WTC11 (cell line): ENCODE results near the gene EVA1C.

Experiments used
- CREB1 ChIP-seq: sonication (generic); formaldehyde crosslinking; IDR thresholded peaks from 2 replicates; pipeline ENCODE4 v1.8.0; 2023; ENCODE audit warnings: mild to moderate bottlenecking, missing genetic modification reagents
- CTCF ChIP-seq: fragments of 200-600 bp; IDR thresholded peaks from 2 replicates; pipeline ENCODE4 v1.8.0; 2022; ENCODE audit warnings: antibody characterized with exemption
- ELF4 ChIP-seq: sonication (generic); formaldehyde crosslinking; IDR thresholded peaks from 2 replicates; pipeline ENCODE4 v1.8.1; 2022; ENCODE audit warnings: low read depth, mild to moderate bottlenecking, moderate library complexity, missing genetic modification reagents
- ESRRA ChIP-seq: sonication (generic); formaldehyde crosslinking; IDR thresholded peaks from 2 replicates; pipeline ENCODE4 v1.8.1; 2022; ENCODE audit warnings: mild to moderate bottlenecking, missing genetic modification reagents, borderline replicate concordance
- JUN ChIP-seq: sonication (generic); formaldehyde crosslinking; IDR thresholded peaks from 2 replicates; pipeline ENCODE4 v1.8.0; 2023; ENCODE audit warnings: mild to moderate bottlenecking, missing genetic modification reagents
- NR2C2 ChIP-seq: sonication (generic); formaldehyde crosslinking; IDR thresholded peaks from 2 replicates; pipeline ENCODE4 v1.8.0; 2022; ENCODE audit warnings: mild to moderate bottlenecking, missing genetic modification reagents
- PREB ChIP-seq: sonication (generic); formaldehyde crosslinking; IDR thresholded peaks from 2 replicates; pipeline ENCODE4 v1.8.1; 2022; ENCODE audit warnings: mild to moderate bottlenecking, missing genetic modification reagents, moderate library complexity, borderline replicate concordance
- STAT6 ChIP-seq: sonication (generic); formaldehyde crosslinking; conservative IDR thresholded peaks from 2 replicates; pipeline ENCODE4 v1.8.1; 2023; ENCODE audit warnings: mild to moderate bottlenecking, low read depth, missing genetic modification reagents, moderate library complexity
- USF1 ChIP-seq: sonication (generic); formaldehyde crosslinking; IDR thresholded peaks from 2 replicates; pipeline ENCODE4 v1.8.0; 2022; ENCODE audit warnings: mild to moderate bottlenecking, missing genetic modification reagents
- USF2 ChIP-seq: sonication (generic); formaldehyde crosslinking; IDR thresholded peaks from 2 replicates; pipeline ENCODE4 v1.8.1; 2023; ENCODE audit warnings: mild to moderate bottlenecking, missing genetic modification reagents, moderate library complexity

- TF ChIP-seq CTCF (no peak), STAT6 (no peak), ESRRA (no peak), USF1 (no peak), NR2C2 (no peak), PREB (CRISPR knock-in tag) (no peak), CREB1 (CRISPR knock-in tag) (no peak), USF2 (CRISPR knock-in tag) (no peak), JUN (CRISPR knock-in tag) (no peak), ELF4 (CRISPR knock-in tag) (no peak)
These were observed 56.2 kb downstream of the EVA1C start for GRCh38 chr21:32468681-32469111.
